ENCODE data around the gene PPP1R3F.

Gene PPP1R3F

GRCh38 chrX:49249616-49250015 is 20.0 kb upstream of the PPP1R3F start:
- no peak for DNase-seq

GRCh38 chrX:49250066-49250465 is 19.5 kb upstream of the PPP1R3F start:
- DNase-seq = no peak

GRCh38 chrX:49250578-49250977 is 19.0 kb upstream of the PPP1R3F start:
- no peak for DNase-seq

GRCh38 chrX:49251325-49251724 is 18.3 kb upstream of the PPP1R3F start:
- no peak for DNase-seq

- no peak for DNase-seq
Measured at GRCh38 chrX:49254639-49255038, 15.0 kb upstream of the PPP1R3F start.

- DNase-seq = no peak
Measured at GRCh38 chrX:49256268-49256995, 13.2 kb upstream of the PPP1R3F start.

GRCh38 chrX:49257074-49257790 is 12.4 kb upstream of the PPP1R3F start:
- DNase-seq = no peak

- DNase-seq = no peak
Measured at GRCh38 chrX:49257846-49258748, 11.5 kb upstream of the PPP1R3F start.

- DNase-seq = no peak
Measured at GRCh38 chrX:49258749-49259124, 10.9 kb upstream of the PPP1R3F start.

GRCh38 chrX:49260221-49260985 is 9.2 kb upstream of the PPP1R3F start:
- no peak for DNase-seq

- no peak for DNase-seq
Measured at GRCh38 chrX:49262603-49263002, 7.0 kb upstream of the PPP1R3F start.

- DNase-seq = no peak
Measured at GRCh38 chrX:49263631-49264030, 6.0 kb upstream of the PPP1R3F start.

GRCh38 chrX:49264460-49264859 is 5.1 kb upstream of the PPP1R3F start, which contains the start of gene FOXP3:
Gene FOXP3 (minus strand): TSS chrX:49264710. CDS start chrX:49258505, 6,205 bp downstream.
- DNase-seq = no peak

GRCh38 chrX:49266523-49267445 is 2.8 kb upstream of the PPP1R3F start:
- DNase-seq = no peak

- DNase-seq = no peak
Measured at GRCh38 chrX:49268702-49269009, 937 bp upstream of the PPP1R3F start.

- peak; percentile 98 for DNase-seq
Measured at GRCh38 chrX:49269010-49269766, 405 bp upstream of the PPP1R3F start.

- no peak for DNase-seq
Measured at GRCh38 chrX:49270249-49270921, 792 bp downstream of the PPP1R3F start.

GRCh38 chrX:49271341-49271740 is 1.7 kb downstream of the PPP1R3F start:
- no peak for DNase-seq

GRCh38 chrX:49272421-49272820 is 2.8 kb downstream of the PPP1R3F start:
- DNase-seq = peak; percentile 9

- peak; percentile 5 for DNase-seq
Measured at GRCh38 chrX:49273181-49273727, 3.7 kb downstream of the PPP1R3F start.

Data from islet precursor cell (in vitro differentiated cells).